HG03066 (cell line): ENCODE results near the gene FMO4.
"Not testable (repeated sequence)": the region's sequence is repeated elsewhere in the genome, so short reads cannot be mapped to it uniquely, and the experiment has no call there.

Experiments used
- ATAC-seq: cut with Tn5 transposase; IDR thresholded peaks from one replicate; pipeline ENCODE4 v1.9.1; 2021; ENCODE audit warnings: low read depth; ENCODE audit not compliant: unreplicated experiment

Gene FMO4, protein sequence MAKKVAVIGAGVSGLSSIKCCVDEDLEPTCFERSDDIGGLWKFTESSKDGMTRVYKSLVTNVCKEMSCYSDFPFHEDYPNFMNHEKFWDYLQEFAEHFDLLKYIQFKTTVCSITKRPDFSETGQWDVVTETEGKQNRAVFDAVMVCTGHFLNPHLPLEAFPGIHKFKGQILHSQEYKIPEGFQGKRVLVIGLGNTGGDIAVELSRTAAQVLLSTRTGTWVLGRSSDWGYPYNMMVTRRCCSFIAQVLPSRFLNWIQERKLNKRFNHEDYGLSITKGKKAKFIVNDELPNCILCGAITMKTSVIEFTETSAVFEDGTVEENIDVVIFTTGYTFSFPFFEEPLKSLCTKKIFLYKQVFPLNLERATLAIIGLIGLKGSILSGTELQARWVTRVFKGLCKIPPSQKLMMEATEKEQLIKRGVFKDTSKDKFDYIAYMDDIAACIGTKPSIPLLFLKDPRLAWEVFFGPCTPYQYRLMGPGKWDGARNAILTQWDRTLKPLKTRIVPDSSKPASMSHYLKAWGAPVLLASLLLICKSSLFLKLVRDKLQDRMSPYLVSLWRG

DNA sequence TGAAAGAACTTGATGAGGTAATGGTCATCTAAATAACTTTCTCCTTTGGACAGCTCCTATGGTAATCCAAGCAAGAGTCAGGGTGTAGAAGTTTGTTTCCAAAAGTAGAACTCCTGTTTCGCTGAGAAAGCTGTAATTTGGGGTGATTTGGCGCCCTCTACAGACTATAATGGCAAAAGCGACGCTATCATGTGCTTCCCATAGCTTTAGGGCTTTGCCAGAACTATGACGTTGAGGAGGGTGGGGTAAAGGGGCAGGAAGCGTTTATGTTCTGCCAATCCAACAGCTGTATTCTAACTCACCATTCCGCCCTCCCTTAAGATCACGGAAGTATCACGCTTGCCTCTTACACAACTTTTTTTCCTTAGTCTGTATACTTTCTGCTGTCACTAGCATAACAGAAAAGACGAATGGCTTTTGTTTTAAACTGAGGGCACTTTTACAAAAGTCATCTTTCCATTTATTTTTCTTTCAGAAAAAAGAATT lies at the start of gene FMO4:
TSS of gene FMO4 (plus strand) at position 349 of the 486 bp plus-strand sequence. CDS start 5,643 bp downstream, outside the sequence.
- peak; percentile 100 for ATAC-seq

DNA sequence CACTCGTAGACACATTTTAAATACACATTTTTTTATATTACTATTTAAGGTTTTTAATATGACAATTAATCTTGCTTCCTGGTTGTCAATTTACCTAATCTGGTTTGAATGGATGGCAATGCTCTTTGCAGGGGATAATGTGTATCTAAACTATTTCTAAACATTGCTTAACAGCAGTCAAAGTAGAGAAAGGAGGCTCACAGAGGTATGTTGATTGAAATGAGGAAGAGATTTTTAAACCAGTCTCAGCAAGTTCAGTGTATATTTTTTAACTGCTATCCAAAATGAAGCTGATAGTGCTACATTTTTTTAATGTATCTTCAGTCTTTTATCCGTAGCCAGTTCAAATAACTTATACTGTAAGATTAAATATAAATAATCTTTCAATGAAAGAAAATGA lies 48.3 kb upstream of the FMO4 start:
- no peak for ATAC-seq

DNA sequence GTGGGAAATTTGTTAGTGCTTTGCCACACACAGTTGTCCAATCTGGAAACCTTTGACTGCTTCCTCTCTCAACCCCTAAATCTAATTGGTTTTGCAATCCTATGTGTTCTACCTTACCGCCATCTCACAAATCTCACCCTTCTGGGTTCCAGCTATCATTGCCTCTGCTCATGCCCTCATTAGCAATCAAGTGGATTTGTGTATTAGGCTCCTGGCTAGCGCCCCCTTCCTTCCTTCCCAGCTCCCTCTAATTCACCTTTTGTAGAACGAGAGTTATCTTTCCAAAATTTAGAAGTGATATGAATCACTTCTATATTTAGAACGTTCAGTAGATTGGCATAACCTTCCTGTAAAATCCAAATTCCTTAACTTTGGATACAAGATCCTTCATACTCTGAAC lies 47.1 kb upstream of the FMO4 start:
- ATAC-seq, result no peak

GRCh38 chr1:171267391-171267790 lies 46.6 kb upstream of the FMO4 start:
- ATAC-seq, result no peak

- ATAC-seq, result no peak
Measured at GRCh38 chr1:171270806-171271205, 43.2 kb upstream of the FMO4 start.

DNA sequence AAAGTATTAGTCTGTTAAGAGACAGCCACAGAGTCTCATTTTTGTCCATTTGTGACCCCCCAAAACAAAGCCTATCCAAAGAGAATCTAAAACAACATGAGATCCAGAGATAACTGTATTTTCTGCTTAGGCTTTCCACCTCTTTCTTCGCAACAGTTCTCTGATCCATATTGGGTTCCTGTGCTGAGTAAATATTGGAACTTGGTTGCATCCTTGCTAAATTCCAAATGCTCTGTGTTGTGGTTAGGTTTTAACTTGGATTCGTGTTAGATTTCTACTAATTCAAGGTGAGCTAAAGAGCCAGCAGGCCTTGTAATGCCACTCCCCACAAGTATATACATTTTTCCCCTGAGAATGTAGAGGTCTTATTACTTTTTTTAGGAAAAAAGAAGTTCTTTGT lies 36.4 kb upstream of the FMO4 start:
- no peak for ATAC-seq

DNA sequence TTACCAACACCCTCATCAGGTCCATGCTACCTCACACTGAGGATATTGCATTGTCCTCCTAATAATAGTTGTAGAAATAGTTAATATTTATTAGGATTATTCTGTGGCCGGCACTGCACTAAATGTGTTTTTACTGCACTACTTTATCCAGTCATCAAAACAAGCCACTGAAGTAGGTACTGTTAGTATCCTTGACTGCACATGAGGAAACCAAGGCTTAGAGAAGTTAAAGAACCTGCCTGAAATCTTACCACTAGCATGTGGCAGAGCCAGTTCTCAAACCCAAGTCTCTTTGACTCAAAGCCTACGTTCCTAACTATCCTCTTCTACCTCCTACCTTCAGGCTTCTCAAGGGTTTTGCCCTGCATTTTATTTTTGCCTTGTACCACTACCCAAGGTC lies 34.7 kb upstream of the FMO4 start:
- ATAC-seq, result no peak

- no peak for ATAC-seq
Measured at GRCh38 chr1:171279678-171280077, 34.3 kb upstream of the FMO4 start.

GRCh38 chr1:171280599-171280998 lies 33.4 kb upstream of the FMO4 start:
- no peak for ATAC-seq

GRCh38 chr1:171286032-171286705 lies 27.8 kb upstream of the FMO4 start:
- peak; percentile 73 for ATAC-seq

GRCh38 chr1:171290621-171291020 lies 23.4 kb upstream of the FMO4 start:
- no peak for ATAC-seq

- no peak for ATAC-seq
Measured at GRCh38 chr1:171292799-171293198, 21.2 kb upstream of the FMO4 start.

DNA sequence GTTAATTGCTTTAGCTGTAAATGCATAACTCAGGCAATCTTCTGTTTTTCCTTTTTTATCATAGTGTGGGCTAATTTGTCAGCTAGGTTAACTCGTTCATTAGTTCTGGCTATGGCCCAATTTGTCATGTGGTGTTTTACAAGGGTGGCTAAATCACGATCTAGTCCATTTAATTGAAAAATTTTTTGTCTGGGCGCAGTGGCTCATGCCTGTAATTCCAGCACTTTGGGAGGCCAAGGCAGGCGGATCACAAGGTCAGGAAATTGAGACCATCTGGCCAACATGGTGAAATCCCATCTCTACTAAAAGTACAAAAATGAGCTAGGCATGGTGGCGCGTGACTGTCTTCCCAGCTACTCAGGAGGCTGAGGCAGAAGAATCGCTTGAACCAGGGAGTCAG lies 18.6 kb upstream of the FMO4 start:
- ATAC-seq, result not testable (repeated sequence)

GRCh38 chr1:171295821-171296220 lies 18.2 kb upstream of the FMO4 start:
- no peak for ATAC-seq

DNA sequence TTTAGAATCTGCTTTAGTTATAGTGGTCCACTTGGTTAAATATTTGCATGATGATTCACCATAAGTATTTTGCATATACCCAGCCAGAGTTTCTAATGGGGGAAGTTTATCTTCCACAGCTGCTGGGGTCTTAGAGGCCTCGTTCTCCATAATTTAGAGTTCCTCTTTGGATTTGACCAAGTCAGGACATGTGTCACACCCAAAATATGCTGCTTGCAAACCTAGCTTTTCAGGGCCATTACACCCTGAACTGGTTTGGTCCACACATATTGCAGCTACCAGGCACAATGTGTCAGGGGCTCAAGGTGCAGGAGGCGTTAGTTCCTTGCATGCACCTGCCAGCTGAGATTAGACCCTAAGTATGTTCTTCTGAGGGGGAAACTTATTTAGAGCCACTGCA lies 17.1 kb upstream of the FMO4 start:
- no peak for ATAC-seq

DNA sequence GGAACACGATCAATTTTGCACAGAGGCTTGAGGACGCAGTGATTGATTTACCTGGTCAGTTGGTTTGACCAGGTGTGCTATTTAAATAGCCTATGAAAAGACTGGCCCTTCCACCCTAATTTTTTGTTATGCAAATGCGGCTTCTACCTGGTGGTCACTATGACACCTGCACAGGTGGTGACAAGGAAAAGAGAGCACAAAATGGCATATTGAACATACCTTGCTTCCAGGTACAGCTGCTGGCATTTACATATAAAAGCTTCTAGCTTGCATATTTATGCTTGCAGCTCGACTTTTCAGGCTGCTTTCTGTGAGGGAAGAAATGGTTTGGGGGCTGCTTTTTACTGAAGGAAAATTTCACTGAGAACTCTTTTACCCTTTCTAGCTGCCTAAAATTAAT lies 15.3 kb upstream of the FMO4 start:
- ATAC-seq, result no peak

GRCh38 chr1:171299342-171299741 lies 14.6 kb upstream of the FMO4 start:
- no peak for ATAC-seq

GRCh38 chr1:171300401-171300800 lies 13.6 kb upstream of the FMO4 start:
- no peak for ATAC-seq

GRCh38 chr1:171310661-171311087 lies 3.3 kb upstream of the FMO4 start:
- ATAC-seq, result no peak

GRCh38 chr1:171311771-171312558 lies 2.0 kb upstream of the FMO4 start:
- ATAC-seq, result no peak
